HL-60/S4 treated with retinoic acid at 250 ng/mL for 4 days and 3 days (cell line): ENCODE results near the gene IZUMO1R.

Source experiments
- in situ Hi-C: fragments of 300-500 bp; cut with MboI; formaldehyde crosslinking; loops from 2 replicates; pipeline ENCODE4 v1.7.0; 2022; ENCODE audit warnings: low sequenced_read_pairs

Gene IZUMO1R

DNA sequence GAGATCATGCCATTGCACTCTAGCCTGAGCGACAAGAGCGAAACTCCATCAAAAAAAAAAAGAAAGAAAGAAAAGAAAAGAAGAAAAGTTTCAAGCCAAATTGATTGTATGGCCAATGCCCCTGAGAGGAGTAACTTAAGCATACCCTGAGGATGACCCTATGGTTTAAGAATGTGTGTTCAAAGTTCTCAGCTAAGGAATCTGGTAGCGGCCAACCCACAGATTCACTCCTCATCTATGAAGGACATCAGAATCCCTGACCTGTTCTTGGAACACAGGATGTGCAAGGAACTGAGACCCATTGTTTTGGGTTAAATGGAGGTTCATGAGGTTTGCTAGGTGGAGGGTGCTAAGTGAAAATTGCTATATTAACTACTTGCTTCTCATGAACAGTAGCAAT is 18.1 kb downstream of the IZUMO1R start:
- in situ Hi-C loops = loop anchor here (10.0 kb wide), 1 partner anchor 182 kb away; no protein-coding TSS in a partner anchor

DNA sequence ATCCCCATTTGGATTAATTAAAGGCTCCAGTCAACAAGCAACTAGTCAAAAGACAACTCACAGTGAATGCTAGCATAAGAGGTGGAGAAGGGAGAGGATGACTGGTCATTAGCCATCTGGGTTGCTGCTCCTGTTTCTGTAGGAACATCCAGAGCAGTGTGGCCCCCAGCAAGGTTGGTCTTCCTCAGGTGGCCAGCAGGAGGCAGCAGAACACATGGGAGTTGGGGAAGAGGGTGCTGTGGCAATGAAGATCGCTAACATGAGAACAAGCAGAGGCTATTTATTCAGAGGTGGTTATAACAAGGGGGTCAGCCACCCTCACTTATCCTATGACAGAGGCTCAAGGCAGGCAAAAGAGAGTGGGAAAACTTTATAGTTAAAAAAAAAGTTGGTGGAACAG is 21.3 kb downstream of the IZUMO1R start:
- in situ Hi-C loops = loop anchor here (10.0 to 25.0 kb wide), 2 partner anchors 179 to 587 kb away; no protein-coding TSS in a partner anchor

DNA sequence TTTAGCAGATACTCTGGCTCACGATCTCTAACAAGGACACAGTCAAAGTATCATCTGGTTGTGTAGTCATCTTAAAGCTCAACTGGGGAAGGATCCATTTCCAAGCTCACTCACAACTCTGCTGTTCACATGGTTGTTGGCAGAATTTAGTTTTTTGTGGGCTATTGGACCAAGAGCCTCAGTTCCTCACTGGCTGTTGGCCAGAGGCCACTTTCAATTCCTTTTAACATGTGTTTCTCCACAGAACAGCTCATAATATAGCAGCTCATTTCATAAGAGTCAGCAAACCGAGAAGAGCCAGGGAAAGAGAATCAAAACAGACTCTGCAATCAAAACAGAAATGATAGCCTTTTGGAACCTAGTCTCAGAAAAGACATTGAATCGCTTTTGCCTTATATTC is 22.6 kb downstream of the IZUMO1R start:
- in situ Hi-C loops = loop anchor here (10.0 to 25.0 kb wide), 2 partner anchors 178 to 585 kb away; no protein-coding TSS in a partner anchor

DNA sequence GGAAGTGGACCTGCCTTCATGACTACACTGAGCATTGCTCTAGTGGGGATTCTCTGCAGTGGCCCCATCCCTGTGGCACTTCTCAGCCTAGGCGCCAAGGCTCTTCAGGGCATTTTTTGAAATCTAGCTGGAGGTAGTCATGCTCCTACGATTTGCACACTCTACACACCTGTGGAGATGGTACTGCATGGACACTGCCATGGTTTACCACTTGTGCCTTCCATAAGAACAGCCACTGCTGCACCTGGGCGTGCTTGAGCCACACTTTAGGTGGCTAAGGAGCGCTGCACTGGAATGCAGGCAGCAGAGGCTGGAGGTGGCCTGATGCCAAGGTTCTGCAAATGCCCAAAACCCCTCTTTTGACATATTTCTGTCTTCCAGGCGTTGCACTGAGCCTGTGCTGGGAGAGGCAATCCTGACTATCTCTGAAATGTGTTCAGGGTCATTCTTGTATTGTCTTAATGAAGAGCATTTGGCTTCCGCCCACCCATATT is 24.3 kb downstream of the IZUMO1R start:
- in situ Hi-C loops = loop anchor here (10.0 to 25.0 kb wide), 2 partner anchors 176 to 584 kb away; no protein-coding TSS in a partner anchor

DNA sequence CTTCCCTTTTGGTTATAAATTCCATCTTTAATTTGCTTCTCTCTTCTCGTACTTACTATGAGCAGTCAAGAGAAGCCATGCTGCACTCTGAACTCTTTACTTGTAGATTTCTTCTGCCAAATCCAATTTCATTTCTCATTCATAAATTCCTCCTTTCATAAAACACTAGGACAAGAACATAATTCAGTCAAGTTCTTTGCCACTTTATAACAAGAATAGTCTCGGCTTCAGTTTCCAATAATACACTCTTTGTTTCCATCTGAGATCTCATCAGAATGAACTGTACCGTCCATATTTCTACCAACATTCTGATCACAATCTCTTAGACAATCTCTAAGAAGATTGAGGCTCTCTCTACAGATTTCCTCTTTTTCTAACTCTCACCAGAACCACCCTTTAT is 25.1 kb downstream of the IZUMO1R start:
- in situ Hi-C loops = loop anchor here (10.0 to 25.0 kb wide), 2 partner anchors 175 to 583 kb away; no protein-coding TSS in a partner anchor

DNA sequence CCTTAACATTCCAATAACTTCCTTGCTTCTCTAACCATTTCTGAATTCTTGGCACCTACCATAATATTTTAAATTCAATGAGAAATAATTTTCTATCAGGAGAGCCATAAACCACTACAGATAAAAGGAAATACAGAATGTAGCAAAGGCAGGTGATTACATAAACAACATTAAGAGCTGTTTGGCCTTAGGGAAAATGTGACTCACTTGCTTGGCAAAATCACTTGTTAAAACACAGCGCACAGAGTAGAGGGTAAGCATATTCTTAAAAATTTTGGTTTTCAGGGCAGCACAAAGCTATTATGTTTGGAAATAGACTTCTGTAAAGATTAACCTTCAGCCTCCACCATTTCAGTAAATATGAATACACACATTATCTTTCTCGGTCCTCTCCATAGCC is 26.4 kb downstream of the IZUMO1R start:
- in situ Hi-C loops = loop anchor here (25.0 kb wide), 1 partner anchor 582 kb away; no protein-coding TSS in a partner anchor

DNA sequence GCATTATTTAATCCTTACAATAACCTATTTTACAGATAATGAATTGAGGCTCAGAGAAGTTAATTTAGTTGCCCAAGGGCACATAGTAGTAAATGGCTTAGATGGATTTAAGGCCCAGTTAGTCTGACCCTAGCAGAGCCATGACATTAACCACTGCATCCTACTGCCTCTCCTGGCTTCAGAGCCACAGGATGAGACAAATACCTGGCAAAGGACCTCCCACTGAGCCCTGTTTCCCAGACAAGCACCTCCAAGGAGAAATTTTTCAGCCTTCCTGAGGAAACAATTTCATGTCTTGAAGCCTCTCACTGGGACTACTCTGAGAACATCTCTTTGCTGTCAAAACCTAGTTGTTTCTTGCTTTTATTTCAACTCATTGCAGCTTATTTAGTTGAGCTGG is 28.4 kb downstream of the IZUMO1R start:
- in situ Hi-C loops = loop anchor here (25.0 kb wide), 1 partner anchor 579 kb away; no protein-coding TSS in a partner anchor

DNA sequence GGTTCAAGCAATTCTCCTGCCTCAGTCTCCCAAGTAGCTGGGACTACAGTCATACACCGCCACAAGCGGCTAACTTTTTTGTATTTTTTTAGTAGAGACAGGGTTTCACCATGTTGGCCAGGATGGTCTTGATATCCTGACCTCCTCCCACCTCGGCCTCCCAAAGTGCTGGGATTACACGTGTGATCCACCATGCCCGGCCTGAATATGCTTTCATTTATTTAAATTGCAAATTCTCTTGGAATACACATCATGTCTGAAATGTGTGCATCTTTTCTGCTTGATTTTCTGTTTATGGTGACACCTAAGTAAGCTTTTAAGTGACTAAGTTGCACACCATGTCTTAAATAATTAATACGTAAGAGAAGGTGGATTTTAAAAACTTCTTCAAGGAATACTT is 31.7 kb downstream of the IZUMO1R start:
- in situ Hi-C loops = loop anchor here (25.0 kb wide), 1 partner anchor 576 kb away; no protein-coding TSS in a partner anchor

DNA sequence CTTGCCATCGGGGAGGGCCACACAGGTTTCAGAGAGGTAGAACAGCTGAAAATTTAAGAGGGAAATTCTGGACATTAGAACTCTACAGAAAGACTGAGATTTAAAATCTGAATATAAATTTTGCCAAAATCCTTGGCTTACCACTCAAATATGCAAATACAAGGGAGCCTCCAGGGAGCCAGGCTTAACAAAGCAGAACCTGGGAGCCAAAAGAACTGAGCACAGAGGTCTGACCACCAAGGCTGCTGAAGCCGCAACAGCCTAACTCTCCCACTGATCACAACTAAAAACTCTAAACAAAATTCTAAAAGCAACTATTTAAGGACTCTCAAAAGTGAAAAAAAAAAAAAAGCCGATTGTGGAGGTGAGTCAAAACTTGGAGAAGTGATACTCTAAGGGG is 34.3 kb downstream of the IZUMO1R start:
- in situ Hi-C loops = loop anchor here (25.0 kb wide), 1 partner anchor 574 kb away; no protein-coding TSS in a partner anchor

DNA sequence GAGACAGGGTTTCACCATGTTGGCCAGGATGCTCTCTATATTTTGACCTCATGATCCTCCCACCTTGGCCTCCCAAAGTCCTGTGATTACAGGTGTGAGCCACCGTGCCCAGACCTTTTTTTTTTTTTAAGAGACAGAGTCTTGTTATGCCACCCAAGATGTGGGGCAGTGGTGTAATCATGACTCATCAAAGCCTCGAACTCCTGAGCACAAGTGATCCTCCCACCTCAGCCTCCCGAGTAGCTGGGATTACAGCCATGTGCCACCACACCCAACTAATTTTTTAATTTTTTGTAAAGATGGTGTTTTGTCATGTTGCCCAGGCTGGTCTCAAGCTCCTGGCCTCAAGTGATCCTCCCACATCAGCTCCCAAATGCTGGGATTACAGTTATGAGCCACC is 37.9 kb downstream of the IZUMO1R start:
- in situ Hi-C loops = loop anchor here (25.0 kb wide), 1 partner anchor 570 kb away; no protein-coding TSS in a partner anchor

DNA sequence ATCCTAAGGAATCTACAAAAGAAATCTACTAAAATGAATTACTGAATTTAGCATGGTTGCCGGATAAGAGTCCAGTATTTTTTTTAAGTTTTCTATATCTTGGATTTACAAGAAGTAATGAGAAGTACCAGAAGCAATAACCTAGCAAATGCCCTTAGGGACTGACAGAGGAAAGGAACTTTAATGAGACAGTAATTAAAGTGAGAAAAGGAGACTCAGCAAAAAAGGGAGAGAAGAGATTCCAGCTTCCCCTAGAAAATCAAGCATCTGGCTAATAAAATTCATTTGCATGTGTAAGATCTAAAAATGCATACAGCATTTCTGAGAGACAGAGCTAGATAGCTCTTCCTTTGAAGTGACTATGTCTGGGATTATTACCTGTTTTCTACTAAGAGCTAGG is 39.1 kb downstream of the IZUMO1R start:
- in situ Hi-C loops = loop anchor here (25.0 kb wide), 1 partner anchor 569 kb away; no protein-coding TSS in a partner anchor

DNA sequence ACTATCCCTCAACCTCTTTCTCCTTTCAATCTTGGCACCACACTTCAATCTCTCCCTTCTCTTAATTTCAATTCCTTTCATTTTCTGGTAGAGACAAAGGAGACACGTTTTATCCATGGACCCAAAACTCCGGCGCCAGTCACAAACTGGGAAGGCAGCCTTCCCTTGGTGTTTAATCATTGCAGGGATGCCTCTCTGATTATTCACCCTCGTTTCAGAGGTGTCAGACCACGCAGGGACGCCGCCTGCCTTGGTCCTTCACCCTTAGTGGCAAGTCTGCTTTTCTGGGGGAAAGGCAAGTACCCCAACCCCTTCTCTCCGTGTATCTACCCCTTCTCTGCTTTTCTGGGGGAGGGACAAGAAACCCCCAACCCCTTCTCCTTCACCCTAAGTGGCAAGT is 41.9 kb downstream of the IZUMO1R start:
- in situ Hi-C loops = loop anchor here (25.0 kb wide), 1 partner anchor 566 kb away; no protein-coding TSS in a partner anchor

DNA sequence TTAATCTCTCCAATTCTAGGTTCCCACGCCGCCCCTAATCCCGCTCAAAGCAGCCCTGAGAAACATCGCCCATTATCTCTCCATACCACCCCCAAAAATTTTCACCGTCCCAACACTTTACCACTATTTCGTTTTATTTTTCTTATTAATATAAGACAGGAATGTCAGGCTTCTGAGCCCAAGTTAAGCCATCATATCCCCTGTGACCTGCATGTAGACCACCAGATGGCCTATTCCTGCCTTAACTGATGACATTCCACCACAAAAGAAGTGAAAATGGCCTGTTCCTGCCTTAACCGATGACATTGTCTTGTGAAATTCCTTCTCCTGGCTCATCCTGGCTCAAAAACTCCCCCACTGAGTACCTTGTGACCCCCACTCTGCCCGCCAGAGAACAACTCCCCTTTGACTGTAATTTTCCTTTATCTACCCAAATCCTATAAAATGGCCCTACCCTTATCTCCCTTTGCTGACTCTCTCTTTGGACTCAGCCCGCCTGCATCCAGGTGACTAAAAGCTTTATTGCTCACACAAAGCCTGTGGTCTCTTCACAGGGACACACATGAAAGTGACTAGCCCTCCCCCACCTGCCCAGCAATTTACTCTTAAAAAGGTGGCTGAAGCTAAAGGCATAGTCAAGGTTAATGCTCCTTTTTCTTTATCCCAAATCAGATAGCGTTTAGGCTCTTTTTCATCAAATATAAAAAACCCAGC is 46.6 kb downstream of the IZUMO1R start:
- in situ Hi-C loops = loop anchor here (25.0 kb wide), 1 partner anchor 89 kb away; no protein-coding TSS in a partner anchor
